Myocyte (in vitro differentiated cells): Measurements from ENCODE around the gene HBS1L. TPM values are rescaled to one million over a fixed set of nuclear protein-coding genes. Genes with fewer than 3 reads are reported as not detected.

ENCODE experiments used
- DNase-seq: peaks from one replicate; pipeline ENCODE4 v3.0.0-alpha.2; 2012; ENCODE audit warnings: low read depth
- total RNA-seq: library from RNA; depleted of rRNA; stranded (reverse); fragments of >200 nt; gene quantifications from 2 replicates; pipeline ENCODE4 v1.2.3, GENCODE V29; 2014

Gene HBS1L
- total RNA-seq, 1 donor from 2014 or later, result 164 TPM

- no peak for DNase-seq
Observed at GRCh38 chr6:135038335-135038734, 16.3 kb downstream of the HBS1L start.

GRCh38 chr6:135037541-135037940, 17.1 kb downstream of the HBS1L start:
- no peak for DNase-seq

- no peak for DNase-seq
Observed at GRCh38 chr6:135036731-135037420, 17.7 kb downstream of the HBS1L start.

GRCh38 chr6:135033238-135033637, 21.4 kb downstream of the HBS1L start:
- DNase-seq, result no peak

- DNase-seq, result no peak
Observed at GRCh38 chr6:135030532-135031178, 24.0 kb downstream of the HBS1L start.

GRCh38 chr6:135030056-135030473, 24.6 kb downstream of the HBS1L start:
- DNase-seq, result no peak

GRCh38 chr6:135025775-135026174, 28.8 kb downstream of the HBS1L start:
- DNase-seq, result peak; percentile 37

- DNase-seq, result no peak
Observed at GRCh38 chr6:135025175-135025574, 29.4 kb downstream of the HBS1L start.

- no peak for DNase-seq
Observed at GRCh38 chr6:135022050-135022697, 32.4 kb downstream of the HBS1L start.

GRCh38 chr6:135021310-135022049, 33.1 kb downstream of the HBS1L start:
- DNase-seq, result no peak

- DNase-seq, result no peak
Observed at GRCh38 chr6:135018941-135019340, 35.7 kb downstream of the HBS1L start.

GRCh38 chr6:135018052-135018451, 36.6 kb downstream of the HBS1L start:
- DNase-seq, result no peak

- no peak for DNase-seq
Observed at GRCh38 chr6:135014353-135014832, 40.2 kb downstream of the HBS1L start.

GRCh38 chr6:135013211-135013610, 41.4 kb downstream of the HBS1L start:
- DNase-seq, result no peak

GRCh38 chr6:135012764-135013163, 41.9 kb downstream of the HBS1L start:
- DNase-seq, result no peak

GRCh38 chr6:135012349-135012748, 42.3 kb downstream of the HBS1L start:
- DNase-seq, result no peak

GRCh38 chr6:135008941-135009290, 45.7 kb downstream of the HBS1L start:
- DNase-seq, result no peak

- no peak for DNase-seq
Observed at GRCh38 chr6:135008072-135008940, 46.3 kb downstream of the HBS1L start.

- peak; percentile 39 for DNase-seq
Observed at GRCh38 chr6:135006386-135006914, 48.2 kb downstream of the HBS1L start.

GRCh38 chr6:135004399-135004798, 50.2 kb downstream of the HBS1L start:
- no peak for DNase-seq
